HL-60/S4 (cell line): ENCODE data around the gene SBF1.

Experiments
- in situ Hi-C: fragments of 300-500 bp; cut with MboI; formaldehyde crosslinking; loops from 2 replicates; pipeline ENCODE4 v1.14.3; 2022; ENCODE audit warnings: low sequenced_read_pairs

SBF1 gene

DNA sequence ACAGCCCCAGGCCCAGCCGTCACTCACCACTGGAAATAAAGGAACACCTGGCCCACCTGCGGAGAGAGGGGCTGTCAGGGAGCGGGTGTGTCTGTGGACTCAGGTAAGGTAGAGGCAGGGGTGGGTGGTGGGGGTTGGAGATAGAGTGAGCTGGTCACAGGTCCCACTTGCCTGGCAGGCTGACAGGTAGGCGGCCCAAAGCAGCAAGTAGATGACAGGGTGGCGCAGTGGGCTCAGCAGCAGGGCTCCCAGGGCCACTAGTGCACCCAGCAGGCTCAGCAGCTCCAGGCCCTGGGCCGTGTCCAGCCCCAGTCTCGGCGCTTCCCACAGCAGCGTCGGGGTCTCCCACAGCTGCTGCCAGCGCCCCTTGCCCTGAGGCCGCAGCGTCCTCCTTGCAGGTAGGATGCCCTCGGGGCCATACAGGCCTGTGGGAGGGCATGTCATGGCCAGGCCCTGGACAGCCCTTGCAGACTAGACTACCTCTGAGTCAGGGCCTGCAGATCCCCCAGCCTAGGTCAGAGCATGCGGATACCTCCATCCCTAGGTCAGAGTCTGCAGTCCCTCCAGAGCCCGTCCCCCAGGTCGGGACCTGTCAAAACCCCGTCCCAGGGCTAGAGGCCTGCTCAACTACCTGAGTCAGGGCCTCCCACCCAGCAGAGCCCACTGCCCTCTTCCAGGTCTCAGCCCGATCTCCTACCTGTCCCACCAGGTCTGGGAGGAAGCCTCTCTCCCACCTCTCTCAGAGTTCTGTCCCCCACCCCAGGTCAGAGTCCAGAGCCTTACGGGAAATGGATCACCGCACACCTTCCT lies 32.0 kb upstream of the SBF1 start:
- in situ Hi-C loops = no loop called here

GRCh38 chr22:50505776-50506610 lies 31.2 kb upstream of the SBF1 start:
- in situ Hi-C loops = no loop called here

DNA sequence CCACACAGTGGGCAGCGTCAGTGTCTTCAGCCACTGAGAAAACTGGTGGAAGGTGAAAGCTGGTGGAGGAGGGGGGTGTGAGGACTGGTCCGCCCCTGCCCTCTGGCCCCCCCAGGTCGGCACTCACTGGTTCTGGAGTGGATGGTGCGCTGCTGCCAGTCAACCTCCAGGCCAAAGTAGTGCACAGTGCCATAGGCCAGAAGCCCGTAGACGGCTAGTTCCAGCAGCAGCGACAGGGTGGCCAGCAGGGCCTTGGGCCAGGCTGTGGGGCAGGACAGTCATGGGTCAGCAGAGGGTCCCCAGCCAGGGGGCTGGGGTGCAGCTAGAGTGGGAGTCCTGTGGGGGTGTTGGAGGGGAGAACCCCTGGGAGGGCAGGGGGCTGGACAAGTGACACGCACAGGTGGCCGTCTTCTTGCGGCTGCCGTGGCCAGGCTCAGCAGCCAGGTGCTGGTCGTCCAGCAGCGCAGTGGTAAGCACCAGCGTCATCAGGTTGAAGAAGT lies 30.5 kb upstream of the SBF1 start:
- in situ Hi-C loops = no loop called here

DNA sequence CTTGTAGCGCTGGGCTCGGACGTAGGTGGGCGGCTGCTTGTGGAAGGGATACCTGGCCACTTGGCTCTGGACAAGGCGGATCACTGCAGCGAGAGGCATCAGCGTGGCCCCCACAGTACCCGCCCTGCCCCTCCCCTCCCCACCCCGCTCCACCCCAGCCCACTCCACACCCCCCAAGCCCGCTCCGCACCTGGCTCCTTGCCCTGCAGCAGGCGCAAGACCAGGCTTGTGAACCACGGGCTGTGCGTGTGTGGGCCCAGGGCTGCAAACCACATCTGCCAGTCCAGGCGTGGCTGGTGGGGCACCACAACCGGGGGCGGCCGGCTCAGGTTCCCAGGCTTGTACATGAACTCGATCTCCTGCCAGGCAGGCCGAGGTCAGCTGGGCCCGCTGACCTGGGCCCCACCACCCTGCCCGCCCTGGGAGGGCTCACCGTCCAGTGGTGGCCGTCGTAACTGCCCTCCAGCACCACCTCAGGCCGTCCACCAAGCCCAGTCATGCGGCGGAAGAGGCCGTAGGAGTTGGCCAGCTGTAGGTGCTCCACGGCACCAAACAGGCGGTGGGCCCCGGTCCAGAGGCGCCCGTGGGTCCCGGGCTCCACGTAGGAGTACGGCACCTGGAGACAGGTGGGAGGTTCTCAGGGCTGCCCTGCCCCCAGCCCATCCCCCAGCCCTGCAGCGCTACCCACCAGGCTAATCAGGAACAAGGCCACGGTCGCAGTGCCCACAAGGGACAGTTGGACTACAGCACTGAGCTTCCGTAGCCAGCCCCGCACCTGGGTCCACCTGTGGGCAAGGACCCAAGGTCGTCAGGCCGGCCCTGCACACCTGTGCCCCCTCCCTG lies 29.8 kb upstream of the SBF1 start:
- in situ Hi-C loops = no loop called here

DNA sequence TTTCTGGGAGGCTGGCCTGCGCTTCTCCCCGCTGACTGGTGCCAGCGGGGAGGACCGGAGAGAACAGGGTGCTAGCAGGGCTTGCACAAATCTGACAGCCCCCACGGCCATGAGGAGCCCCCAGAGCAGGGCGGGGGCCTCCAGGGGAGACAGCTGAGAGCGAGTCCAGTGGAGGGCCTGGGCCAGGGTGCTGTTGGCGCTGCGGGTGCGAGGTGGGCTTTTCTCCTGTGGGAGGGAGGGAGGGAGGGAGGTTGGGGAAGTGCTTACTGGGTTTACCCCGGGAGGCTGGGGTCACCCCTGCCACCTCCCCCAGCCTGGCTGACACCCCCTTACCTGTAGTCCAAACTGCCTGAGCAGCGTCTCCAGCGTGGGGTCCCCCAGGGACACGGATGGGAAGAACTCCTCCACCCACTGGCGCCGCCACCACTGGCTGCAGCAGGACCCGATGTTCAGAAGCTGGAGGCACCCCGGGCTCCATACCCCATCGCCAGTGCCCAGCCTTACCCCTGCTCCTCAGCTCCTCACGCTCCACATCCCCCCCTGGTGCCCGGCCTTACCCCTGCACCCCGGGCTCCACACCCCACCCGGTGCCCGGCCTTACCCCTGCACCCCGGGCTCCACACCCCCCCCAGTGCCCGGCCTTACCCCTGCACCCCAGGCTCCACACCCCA lies 28.8 kb upstream of the SBF1 start:
- in situ Hi-C loops = no loop called here

DNA sequence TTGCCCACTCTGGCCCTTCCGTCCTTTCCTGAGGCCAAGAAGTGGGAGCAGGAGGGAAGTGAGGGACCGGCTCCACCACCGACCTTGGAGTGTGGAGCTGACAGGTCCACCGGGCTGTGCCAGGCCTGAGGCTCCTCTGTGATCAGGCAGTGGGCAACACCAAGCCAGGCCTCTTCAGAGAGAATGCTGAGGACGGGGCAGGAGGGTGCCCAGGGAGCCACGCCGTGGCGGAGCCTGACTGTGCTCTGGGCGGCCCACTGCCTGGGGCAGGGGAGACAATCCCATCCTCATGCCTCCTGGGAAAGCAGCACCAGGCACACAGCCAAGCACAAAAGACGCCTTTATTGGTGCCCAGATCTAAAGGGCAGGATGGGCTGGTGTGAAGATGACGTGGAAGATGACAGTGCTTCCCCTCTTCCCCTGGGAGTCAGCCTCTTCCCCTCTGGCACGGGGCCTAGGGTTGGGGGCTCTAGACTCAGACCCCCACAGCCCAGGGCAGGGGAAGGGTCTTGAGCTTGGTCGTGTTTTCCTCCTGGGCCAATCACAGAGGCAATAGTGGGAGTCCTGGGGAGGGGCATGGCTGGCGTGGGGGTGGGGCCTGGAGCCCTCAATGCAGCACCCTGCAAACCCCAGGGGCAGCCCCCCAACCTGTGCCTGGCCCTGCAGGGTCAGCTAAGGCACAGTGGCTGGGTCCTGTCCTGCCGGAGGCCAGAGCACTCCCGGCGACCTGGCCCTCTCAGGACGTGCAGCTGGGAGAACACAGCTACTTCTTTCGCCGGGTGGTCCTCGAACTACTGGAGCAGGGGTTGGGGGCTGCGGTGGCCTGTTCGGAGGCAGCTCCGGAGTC lies 28.0 kb upstream of the SBF1 start:
- in situ Hi-C loops = no loop called here

DNA sequence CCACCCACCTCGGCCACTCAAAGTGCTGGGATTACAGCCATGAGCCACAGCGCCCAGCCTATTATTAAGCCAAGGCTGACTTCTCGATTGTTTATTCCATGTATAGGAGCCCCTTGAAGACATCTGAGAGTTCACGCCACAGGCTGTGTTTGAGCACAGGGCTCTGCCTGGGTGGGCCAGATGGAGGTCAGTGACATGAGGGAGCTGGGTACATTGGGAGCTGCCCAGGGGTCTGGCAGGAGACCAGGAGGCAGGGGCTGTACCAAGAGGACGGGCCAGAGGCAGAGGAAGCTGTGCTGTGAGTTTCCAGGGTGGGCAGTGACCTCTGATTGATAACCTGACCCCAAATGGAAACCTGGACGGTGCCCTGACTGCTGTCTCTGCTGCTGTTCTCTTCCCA lies 27.3 kb upstream of the SBF1 start:
- in situ Hi-C loops = no loop called here

GRCh38 chr22:50500452-50500851 lies 25.6 kb upstream of the SBF1 start:
- in situ Hi-C loops = no loop called here

GRCh38 chr22:50498322-50498890 lies 23.6 kb upstream of the SBF1 start:
- in situ Hi-C loops = loop anchor here (10.0 kb wide), 1 partner anchor 234 kb away; the partner anchor contains the start of gene MAPK12

GRCh38 chr22:50497093-50497492 lies 22.3 kb upstream of the SBF1 start:
- in situ Hi-C loops = loop anchor here (10.0 kb wide), 1 partner anchor 232 kb away; the partner anchor contains the start of gene MAPK12

DNA sequence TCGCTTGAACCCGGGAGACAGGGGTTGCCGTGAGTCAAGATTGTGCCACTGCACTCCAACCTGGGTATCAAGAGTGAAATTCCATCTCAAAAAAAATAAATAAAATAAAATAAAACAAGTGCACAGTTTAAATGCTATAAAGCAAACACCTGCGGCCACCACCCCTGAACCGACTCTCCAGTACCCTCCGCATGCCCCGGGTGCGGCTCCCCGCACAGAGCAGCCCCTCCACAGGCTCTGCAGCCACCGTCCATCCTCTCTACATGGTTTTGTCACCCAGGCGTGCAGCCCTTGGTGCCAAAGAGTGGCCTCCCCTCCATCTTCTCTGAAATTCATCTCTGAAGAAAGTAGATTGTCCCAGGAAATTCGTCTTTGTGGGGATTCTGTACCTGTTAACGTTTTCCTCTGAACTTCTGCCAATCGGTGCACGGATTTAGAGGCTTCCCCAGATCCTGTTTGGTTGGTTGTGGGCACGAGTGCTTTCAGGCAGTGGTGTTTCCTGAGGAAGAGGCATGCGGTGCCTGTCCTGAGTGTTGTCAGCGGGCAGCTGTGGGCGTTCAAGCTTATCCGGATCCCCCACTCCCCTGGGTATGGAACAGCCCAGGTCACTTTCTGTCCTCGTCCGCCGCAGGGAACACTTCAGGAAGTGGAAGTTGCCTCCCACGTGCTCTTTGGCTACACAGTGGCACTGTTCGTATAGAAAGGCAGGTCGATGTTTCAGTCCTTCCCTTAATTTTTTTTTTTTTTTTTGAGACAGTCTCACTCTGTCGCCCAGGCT lies 15.9 kb upstream of the SBF1 start:
- in situ Hi-C loops = loop anchor here (10.0 kb wide), 1 partner anchor 226 kb away; the partner anchor contains the start of gene MAPK12

DNA sequence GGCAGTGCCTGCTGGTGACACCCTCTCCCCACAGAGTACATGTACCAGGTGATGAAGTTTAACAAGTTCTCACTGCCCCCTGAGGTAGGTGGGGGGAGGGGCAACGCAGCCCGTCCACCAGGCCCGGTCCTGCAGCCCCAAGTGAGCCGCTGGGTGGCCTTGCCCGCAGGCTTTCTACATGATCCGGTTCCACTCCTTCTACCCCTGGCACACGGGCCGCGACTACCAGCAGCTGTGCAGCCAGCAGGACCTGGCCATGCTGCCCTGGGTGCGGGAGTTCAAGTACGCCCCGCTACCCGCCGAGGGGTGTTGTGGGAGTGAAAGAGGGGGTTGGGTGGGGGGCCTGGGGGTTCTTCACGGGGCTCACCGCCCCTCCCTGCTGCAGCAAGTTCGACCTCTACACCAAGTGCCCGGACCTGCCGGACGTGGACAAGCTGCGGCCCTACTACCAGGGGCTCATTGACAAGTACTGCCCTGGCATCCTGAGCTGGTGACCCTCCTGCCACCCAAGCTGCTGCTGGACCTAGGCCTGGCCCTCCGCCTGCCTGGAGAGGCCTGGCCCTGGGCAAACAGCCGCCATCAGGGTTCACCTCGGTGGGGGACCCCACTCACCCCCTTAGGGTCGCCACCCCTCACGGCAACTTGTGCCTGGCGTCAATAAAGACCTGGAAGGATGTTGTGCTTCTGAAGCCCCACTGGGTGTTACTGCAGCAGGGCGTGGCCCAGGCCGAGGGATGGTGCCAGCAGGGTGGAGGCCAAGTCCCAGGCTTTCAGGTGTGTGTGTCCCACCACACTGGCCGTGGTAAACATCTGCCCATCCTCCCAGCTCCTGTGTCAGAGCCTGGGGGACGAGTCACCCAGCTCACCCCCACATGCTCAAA lies 14.8 kb upstream of the SBF1 start:
- in situ Hi-C loops = loop anchor here (10.0 kb wide), 1 partner anchor 225 kb away; the partner anchor contains the start of gene MAPK12

- in situ Hi-C loops = no loop called here
These were observed 14.1 kb upstream of the SBF1 start for GRCh38 chr22:50488886-50489285.

- in situ Hi-C loops = no loop called here
These were observed 13.3 kb upstream of the SBF1 start for GRCh38 chr22:50488006-50488677.

DNA sequence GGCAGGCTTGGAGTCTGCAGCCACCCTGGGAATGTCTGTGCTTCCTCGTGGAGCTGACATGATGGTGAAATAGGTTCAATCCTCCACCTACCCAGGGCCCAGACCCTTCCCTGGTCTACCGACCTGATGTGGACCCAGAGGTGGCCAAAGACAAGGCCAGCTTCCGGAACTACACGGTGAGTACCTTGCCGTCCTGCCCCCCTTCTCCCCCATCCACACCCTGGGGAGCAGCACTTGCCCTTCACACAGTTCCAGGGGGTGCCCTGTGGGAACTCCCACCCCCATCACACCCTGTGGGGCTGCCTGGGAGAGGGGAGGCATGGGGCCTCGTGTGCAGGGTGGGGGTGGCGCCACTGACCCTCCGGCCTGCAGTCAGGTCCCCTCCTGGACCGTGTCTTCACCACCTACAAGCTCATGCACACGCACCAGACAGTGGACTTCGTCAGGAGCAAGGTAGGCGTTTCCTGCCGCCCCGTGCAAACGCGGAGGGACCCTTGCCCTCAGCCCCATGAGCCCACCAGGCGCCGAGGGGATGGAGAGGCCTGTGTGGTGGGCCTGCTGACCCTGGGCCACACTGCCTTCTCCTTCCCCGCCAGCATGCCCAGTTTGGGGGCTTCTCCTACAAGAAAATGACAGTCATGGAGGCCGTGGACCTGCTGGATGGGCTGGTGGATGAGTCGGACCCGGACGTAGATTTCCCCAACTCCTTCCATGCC lies 12.6 kb upstream of the SBF1 start:
- in situ Hi-C loops = no loop called here
